Endometrial microvascular endothelial cells (primary cell): Measurements from ENCODE around the gene ENPP1. TPM values are rescaled to one million over a fixed set of nuclear protein-coding genes. Genes with fewer than 3 reads are reported as not detected.
"Not testable (repeated sequence)": the region's sequence is repeated elsewhere in the genome, so short reads cannot be mapped to it uniquely, and the experiment has no call there.

ENCODE experiments used
- in situ Hi-C: cut with HindIII; loops from 2 replicates; pipeline ENCODE4 v1.10.0; 2017; ENCODE audit warnings: low sequenced_read_pairs, low pct_unique_long_range_greater_than_20kb; ENCODE audit errors: inconsistent ontology term
- total RNA-seq: library from RNA; depleted of rRNA; stranded (reverse); fragments of >200 nt; gene quantifications from one replicate; pipeline ENCODE4 v1.2.3, GENCODE V29; 2015; ENCODE audit errors: inconsistent ontology term

Gene ENPP1
- total RNA-seq, 1 donor from 2014 or later, result 1.2 TPM

GRCh38 chr6:131901326-131901873, 93.6 kb downstream of the ENPP1 start:
- in situ Hi-C loops, result not testable (repeated sequence)

GRCh38 chr6:131903734-131904133, 95.9 kb downstream of the ENPP1 start:
- in situ Hi-C loops, result not testable (repeated sequence)

- in situ Hi-C loops, result not testable (repeated sequence)
These were observed 101.0 kb downstream of the ENPP1 start for GRCh38 chr6:131908787-131909186.

- in situ Hi-C loops, result no loop called here
These were observed 101.8 kb downstream of the ENPP1 start for GRCh38 chr6:131909408-131910218.

- in situ Hi-C loops, result no loop called here
These were observed 102.4 kb downstream of the ENPP1 start for GRCh38 chr6:131910219-131910589.

GRCh38 chr6:131910956-131911355, 103.1 kb downstream of the ENPP1 start:
- in situ Hi-C loops, result no loop called here

- in situ Hi-C loops, result no loop called here
These were observed 104.1 kb downstream of the ENPP1 start for GRCh38 chr6:131911951-131912350.

GRCh38 chr6:131914234-131914633, 106.4 kb downstream of the ENPP1 start:
- in situ Hi-C loops, result no loop called here

GRCh38 chr6:131914967-131915751, 107.3 kb downstream of the ENPP1 start:
- in situ Hi-C loops, result no loop called here

GRCh38 chr6:131916091-131916796, 108.4 kb downstream of the ENPP1 start:
- in situ Hi-C loops, result not testable (repeated sequence)

- in situ Hi-C loops, result no loop called here
These were observed 109.0 kb downstream of the ENPP1 start for GRCh38 chr6:131916847-131917246.

GRCh38 chr6:131917318-131917717, 109.5 kb downstream of the ENPP1 start:
- in situ Hi-C loops, result no loop called here

GRCh38 chr6:131917763-131918649, 110.2 kb downstream of the ENPP1 start:
- in situ Hi-C loops, result no loop called here

GRCh38 chr6:131918650-131919355, 111.0 kb downstream of the ENPP1 start:
- in situ Hi-C loops, result no loop called here

GRCh38 chr6:131920656-131921055, 112.8 kb downstream of the ENPP1 start:
- in situ Hi-C loops, result no loop called here

GRCh38 chr6:131923356-131923755, 115.5 kb downstream of the ENPP1 start:
- in situ Hi-C loops, result no loop called here

- in situ Hi-C loops, result no loop called here
These were observed 117.2 kb downstream of the ENPP1 start for GRCh38 chr6:131924881-131925474.
